SHP77 (cell line): ENCODE results near the gene GNAT2.

Experiments
- DNase-seq, 2 experiments: peaks; one replicate each; lab custom pipeline; 2025; lab: John Stamatoyannopoulos, UW

GNAT2 gene

GRCh38 chr1:109641861-109642260, 22.4 kb upstream of the GNAT2 start:
- no peak for DNase-seq

GRCh38 chr1:109641078-109641740, 21.8 kb upstream of the GNAT2 start:
- no peak for DNase-seq

- peak; percentile 59 to 69 for DNase-seq
These were observed 21.0 kb upstream of the GNAT2 start for GRCh38 chr1:109640285-109640865.

- DNase-seq = no peak
These were observed 20.4 kb upstream of the GNAT2 start for GRCh38 chr1:109639841-109640184.

- DNase-seq = no peak
These were observed 19.8 kb upstream of the GNAT2 start for GRCh38 chr1:109639063-109639840.

GRCh38 chr1:109637446-109637845, 18.0 kb upstream of the GNAT2 start:
- DNase-seq = no peak

- no peak for DNase-seq
These were observed 17.0 kb upstream of the GNAT2 start for GRCh38 chr1:109636201-109636952.

GRCh38 chr1:109635862-109636200, 16.4 kb upstream of the GNAT2 start:
- no peak for DNase-seq

- DNase-seq = no peak
These were observed 15.6 kb upstream of the GNAT2 start for GRCh38 chr1:109634771-109635750.

- DNase-seq = no peak
These were observed 14.9 kb upstream of the GNAT2 start for GRCh38 chr1:109634292-109634691.

GRCh38 chr1:109632671-109633346, 13.4 kb upstream of the GNAT2 start:
- peak; percentile 78 to 88 for DNase-seq

- no peak for DNase-seq
These were observed 12.4 kb upstream of the GNAT2 start for GRCh38 chr1:109631513-109632505.

GRCh38 chr1:109630898-109631512, 11.6 kb upstream of the GNAT2 start:
- no peak for DNase-seq

- DNase-seq = no peak
These were observed 10.9 kb upstream of the GNAT2 start for GRCh38 chr1:109630081-109630897.

GRCh38 chr1:109629372-109630030, 10.1 kb upstream of the GNAT2 start:
- no peak for DNase-seq

GRCh38 chr1:109628540-109629321, 9.3 kb upstream of the GNAT2 start:
- no peak for DNase-seq
